Stimulated activated CD8-positive, alpha-beta memory T cell treated with anti-CD3 and anti-CD28 coated beads, Interleukin-12 subunit alpha, Interleukin-12 subunit beta, amount 100 ng/mL, for 1 hour (primary cell): Measurements from ENCODE around the gene COCH.
"Not testable (repeated sequence)": the region's sequence is repeated elsewhere in the genome, so short reads cannot be mapped to it uniquely, and the experiment has no call there.

Source experiments
- DNase-seq: peaks from one replicate; pipeline ENCODE4 v3.0.0-alpha.2; 2020; ENCODE audit warnings: low read depth

Gene COCH

DNA sequence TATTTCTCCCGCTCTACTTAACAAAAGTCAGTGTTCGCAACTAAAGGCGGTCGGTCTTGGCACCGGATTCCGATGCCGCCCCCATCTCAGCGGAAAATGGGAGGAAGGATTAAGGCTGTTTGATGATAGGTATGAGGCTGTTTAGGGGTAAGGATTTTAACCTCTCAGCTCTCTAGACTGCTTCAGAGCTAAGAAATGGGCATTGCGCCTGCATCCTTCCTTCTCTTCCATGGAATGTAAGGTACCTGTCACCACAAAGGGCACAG, 1.4 kb downstream of the COCH start:
- no peak for DNase-seq

DNA sequence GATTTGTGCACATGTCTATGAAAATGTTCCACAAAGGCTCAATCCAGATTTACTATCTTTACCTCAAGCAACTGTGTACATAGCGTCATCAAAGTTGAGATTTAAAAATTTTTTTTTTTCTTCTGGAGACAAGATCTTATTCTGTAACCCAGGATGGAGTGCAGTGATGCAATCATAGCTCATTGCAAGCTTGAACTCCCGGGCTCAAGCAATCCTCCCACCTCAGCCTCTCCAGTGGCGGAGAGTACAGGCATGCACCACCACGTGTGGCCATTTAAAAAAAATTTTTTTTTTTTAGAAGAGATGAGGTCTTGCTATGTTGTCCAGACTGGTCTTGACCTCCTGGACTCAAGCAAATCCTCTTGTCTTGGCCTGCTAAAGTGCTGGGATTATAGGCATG, 2.3 kb downstream of the COCH start:
- DNase-seq: no peak

DNA sequence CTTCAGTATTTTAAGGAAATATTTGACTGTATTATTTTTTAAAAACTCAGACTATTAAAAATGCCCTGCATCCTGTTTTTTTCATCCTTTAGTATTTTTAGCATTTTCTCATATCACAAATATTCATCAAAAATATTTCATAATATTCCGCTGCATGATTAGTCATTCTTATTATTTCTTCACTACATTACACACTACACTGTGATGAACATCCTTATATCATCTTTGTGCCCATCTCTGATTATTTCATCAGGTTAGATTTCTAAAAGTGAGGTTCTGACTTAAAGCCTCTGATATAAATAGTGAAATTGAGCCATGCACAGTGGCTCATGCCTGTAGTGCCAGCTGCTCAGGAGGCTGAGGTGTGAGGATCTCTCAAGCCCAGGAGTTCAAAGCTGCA, 8.1 kb downstream of the COCH start:
- no peak for DNase-seq

DNA sequence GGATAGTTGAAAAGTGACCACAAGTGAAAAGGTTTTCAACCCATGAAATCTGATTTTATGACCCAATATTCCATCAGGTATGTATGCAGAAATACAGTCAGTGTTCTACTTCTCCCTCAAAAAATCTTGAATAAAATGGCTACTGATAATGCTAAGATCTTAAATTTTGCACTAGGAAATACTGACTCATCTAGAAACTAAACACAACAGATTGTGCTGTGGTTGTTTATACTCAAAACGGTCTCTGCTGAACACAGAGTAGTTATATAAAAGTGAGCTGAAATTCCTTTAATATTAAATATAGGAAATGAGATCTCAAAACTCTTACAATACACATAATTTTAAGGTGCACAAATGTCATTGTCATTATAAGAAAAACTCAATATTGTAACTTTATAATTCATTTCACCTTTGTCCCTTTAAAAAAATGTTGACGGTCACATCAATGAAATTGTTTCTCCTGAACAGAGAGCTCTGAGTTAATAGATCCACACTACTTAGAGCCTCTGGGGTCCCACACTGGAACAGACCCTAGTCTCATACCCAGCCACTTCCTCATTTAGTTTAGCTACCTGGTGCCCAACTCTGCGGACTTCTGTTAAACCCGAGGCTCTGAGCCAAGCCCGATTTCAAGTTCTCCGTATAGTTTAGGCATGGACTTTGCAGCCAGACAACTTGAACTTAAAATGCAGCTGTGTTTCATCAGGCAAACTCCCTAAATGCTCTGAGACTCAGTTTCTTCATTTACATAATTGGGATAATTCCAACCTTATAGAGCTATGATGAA, 9.3 kb downstream of the COCH start:
- no peak for DNase-seq

DNA sequence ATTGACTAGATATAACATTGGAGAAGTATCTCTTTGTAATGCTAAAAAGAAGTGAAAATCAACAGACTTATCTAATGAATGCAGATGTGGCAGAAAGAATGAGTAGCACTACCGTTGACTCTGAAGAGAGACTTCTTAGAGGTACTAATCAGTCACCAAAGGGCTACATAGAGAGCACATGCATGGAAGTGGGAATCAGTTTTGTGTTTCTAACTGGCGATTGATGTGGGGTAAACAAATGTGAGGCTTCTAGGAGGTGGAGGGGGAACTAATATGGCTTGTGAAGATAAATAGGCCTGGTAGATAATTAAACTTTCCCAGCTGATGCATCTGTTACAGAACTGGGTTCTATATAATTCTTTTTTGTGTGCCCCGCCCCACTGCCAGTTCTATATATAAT, 10.5 kb downstream of the COCH start:
- DNase-seq: no peak

DNA sequence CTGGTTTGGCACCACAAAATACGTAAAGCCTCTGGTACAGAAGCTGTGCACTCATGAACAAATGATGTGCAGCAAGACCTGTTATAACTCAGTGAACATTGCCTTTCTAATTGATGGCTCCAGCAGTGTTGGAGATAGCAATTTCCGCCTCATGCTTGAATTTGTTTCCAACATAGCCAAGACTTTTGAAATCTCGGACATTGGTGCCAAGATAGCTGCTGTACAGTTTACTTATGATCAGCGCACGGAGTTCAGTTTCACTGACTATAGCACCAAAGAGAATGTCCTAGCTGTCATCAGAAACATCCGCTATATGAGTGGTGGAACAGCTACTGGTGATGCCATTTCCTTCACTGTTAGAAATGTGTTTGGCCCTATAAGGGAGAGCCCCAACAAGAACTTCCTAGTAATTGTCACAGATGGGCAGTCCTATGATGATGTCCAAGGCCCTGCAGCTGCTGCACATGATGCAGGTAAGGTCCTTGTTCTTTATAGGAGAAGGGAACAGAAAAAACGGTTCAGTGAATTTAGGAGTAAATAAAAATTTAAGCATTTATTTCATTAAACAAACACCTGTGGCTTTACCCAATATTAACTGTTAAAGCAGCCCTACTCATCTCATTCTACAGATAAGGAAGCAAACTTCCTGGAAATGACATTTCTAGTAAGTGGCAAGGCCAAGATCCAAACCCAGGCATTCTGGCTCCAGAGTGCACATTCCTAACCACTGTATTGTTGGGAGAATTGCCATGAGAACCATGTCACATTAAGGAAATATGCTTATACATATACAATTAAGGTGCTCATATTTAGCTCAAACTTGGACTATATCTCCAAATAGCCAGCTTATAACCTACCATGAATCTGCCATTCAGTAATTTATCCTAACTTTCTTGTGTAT, 11.7 kb downstream of the COCH start:
- DNase-seq: no peak

DNA sequence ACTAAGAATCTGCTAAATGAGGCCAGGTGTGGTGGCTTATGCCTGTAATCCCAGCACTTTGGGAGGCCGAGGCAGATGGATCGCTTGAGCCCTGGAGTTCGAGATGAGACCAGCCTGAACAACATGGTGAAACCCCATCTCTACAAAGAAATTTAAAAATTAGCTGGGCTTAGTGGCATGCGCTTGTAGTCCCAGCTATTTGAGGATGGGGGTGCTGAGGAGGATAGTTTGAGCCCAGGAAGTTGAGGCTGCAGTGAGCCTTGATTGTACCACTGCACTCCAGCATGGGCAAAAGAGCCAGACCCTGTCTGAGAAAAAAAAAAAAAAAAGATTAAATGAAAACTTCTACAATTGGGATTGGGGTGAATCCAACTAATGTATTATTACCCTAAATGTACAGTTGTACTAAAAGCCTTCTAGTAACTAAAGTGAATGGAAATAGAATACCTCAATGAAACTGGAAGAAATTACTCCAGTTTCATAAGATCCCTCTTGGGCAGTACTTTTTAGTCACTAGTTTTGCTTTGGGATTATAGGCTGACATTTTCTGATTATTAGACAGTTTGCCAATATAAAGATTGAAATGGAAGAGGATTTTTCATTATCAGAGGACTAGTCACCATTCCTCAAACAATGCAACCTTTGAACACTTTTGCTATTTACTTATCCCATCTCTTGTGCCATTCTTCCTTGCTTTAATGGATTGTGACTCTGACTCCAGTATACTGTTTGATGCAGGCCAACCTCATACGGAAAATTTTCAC, 14.3 kb downstream of the COCH start:
- no peak for DNase-seq

DNA sequence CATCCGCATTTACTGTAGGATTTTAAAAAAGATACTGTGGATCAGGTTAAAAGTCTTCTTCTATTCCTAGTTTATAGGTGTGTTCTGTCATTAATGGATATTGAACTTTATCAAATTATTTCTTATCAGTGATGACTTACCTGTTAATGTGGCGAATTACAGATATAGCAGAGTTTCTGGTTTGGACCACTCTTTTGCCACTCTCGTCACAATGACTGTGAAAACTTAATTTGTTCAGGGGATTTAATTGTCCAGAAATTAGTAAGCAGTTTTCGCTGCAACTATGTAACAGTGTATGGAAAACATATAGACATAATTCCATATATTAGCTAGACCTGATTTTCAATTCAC, 14.9 kb downstream of the COCH start:
- no peak for DNase-seq

DNA sequence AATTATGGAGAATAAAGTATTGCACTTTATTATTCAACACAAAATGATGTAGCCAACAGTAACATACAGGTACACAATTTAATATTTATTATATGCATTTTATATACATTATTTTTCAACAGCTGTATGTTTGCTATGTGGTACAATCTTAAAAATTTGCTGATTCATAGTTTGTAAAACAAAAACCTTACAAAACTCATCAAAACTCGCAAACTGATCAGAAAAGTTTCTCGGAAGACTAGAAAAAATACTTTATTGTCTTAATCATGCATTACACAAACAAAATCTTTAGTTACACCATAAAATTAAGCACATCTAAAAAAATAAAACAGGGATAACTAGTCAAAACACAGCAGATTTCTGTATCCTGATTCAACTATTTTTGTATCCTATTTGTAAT, 19.5 kb downstream of the COCH start:
- no peak for DNase-seq

DNA sequence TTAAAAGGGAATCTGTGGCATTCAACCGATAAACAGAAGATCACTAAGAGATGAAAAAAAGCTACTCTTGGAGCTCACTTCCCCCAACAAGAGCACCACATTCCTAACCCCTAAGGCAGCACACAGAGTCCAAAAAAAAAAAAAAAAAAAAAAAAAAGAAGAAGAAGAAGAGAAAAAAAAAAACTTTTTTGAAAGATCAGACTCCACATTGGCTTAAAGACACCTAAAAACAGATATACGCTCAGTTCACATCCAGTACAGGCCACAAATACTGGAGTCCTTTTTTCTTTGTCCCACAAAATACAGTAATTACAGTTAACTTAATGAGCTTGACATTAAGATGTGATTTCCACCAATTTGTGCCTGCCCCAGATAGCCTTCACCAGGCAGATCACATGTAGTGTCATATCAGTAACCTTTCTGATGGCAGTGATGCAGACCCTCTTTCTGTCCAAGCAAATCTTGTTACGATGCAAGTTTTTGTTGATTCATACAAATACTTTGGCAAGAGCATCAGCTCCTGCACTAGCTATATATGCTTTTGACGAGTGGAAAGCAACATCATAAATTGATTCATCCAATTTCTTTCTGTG, 20.7 kb downstream of the COCH start:
- DNase-seq: no peak

DNA sequence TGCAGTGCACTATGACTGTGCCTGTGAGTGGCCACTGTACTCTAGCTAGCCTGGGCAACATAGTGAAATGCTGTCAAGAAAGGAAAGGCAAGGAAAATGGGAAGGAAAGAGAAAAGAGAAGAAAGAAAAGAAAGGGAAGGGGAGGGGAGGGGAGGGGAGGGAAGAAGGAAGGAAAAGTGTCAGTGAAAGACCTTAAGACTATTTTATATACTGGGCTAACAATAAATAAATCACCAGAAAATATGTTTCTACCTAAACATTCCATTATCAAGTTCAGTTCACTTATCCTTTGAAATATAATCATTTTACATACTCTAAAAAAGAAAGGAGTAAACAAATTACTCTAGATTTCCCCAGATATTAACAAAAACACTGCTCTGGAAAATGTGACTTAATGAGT, 22.1 kb downstream of the COCH start:
- DNase-seq: no peak

DNA sequence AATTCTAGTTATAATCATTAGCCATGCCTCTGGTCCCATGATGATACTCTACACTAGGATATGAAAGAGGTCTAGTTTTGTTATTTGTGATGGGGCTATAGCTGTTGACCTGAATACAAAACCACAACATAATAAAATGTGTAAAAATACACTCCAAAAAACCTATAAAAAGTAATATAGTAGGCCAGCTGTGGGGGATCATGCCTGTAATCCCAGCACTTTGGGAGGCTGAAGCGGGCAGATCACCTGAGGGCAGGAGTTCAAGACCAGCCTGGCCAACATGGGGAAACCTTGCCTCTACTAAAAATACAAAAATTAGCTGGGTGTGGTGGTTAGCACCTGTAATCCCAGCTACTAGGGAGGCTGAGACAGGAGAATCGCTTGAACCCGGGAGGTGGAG, 22.8 kb downstream of the COCH start:
- not testable (repeated sequence) for DNase-seq

DNA sequence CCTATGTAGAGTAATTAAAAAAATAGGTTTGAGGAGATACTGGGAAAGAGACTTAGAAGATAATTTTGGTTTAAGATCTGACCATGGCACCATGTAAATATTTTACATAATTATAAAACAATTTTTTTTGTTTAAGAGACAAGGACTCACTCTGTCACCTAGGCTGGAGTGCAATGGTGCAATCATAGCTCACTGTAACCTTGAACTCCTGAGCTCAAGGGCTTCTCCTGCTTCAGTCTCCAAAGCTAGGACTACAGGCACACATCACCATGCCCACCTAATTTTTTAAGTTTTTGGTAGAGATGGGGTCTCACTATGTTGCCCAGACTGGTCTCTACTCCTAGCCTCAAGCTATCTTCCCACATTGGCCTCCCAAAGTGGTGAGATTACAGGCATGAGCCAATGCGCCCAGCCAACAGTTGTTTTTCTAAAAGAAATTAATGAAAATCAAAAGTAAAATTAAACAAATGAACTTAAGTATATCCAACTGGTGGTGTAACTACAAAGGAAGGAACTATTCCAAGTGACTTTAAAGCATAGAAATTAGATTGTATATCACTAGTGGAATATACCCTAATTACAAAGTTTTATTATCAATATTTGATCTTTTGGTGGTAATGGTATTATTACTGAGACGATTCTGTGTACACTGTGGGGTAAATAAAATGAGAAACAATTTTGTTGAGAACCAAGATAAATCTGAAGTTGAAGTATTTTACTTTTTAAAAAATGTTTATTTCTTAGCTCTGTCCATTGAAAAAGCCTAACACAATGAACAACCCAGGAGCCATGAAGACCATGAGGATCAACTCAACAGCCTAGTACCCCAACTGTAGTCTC, 29.1 kb downstream of the COCH start:
- no peak for DNase-seq

DNA sequence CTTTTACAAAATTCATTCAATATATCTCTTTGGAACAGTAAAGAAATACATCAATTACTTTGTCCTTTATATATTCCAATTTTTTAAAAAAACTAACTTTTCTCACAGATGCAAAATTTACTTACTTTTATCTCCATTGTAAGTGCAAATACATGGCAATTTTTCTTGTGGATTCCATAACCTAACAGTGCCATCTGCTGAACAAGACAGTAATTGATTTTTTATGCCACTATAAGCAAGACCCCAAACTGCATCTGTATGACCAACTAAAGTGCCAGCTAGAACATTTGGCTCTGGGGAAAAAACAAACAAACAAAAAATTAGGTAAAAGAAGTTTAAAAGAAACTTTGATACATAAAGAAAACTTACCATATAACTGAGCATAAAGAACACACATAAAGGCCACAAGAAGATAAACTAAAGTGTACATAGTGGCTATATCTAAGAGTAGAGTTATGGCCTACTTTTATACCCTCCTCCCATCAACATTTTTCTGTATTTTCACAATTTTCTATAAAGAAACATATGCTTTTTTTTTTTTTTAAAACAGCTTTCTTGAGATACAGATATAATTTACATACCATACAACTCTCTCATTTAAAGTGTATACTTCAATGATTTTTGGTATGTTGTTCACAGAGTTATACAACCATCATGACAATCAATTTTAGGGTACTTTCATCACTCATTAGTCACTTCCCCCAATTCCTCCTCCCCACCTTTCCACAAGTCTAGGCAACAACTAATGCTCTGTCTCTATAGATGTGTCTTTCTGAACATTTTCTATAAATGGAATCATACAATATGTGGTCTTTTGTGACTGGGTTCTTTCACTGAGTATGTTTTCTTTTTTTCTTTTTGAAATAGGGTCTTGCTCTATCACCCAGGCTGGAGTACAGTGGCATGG, 32.6 kb downstream of the COCH start:
- DNase-seq: no peak

DNA sequence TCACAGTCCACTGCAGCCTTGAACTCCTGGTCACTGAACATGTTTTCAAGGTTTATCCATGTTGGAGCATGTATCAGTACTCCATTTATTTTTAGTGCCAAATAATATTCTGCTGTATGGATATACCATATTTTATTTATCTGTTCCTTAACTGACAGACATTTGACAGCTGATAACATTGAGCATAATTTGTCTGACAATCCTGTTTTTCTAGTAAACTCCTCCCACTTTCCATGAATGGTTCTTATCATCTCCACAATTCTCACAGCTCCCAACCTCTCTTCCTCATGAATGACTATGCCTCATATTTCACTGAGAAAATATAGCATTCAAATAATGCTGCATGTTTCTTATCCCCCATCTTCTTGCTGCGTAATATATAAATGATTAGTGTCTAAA, 33.3 kb downstream of the COCH start:
- DNase-seq: no peak

DNA sequence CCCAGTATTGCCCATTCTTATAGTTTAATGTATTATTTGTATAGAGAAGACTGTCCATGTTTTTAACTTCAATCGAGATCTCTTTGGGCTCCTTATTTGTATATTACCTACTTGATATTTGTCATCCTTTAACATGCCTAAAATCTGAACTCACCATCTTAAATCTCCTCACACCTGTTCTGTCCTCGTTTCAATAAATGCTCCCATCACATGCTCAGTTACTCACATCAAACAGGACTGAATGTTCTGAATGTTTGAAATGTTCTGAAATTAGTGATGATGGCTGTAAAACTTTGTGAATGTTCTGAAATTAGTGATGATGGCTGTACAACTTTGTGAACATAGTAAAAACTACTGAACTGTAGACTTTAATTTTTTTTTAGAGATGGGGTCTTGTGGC, 34.5 kb downstream of the COCH start:
- DNase-seq: no peak

DNA sequence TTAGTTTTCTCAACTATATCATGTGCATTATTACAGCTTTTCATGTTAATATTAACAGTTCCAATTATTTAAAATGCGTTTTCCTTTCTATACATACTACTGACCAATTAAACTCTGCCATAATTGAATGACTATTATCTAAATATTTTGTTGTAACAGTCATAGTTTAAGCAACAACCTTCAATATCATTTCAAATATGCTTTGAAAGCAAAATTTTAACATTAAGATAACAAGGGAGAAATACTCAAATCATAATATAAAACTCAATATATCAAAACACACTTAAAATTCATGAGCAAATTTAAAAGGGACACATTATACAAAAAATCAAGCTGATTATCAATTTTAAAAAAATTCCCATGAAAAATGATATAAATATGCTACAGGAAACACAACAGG, 40.5 kb downstream of the COCH start:
- no peak for DNase-seq

DNA sequence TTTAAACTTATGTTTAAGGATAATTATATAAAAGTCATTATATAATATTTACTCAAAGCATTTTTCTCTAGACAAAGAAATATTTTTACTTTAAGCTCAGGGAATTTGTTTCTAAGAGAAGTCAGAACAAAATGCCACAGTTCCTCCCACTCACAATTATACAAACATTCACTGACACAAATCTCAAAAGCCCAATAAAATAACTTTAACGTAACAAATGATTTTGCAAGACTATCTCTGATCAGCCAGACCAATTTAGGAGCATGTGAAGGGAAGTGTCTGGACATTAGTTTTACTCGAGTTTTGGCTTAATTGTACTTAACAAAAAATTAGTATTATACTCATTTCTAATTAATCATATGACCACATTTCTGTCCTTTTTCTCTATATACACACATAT, 41.2 kb downstream of the COCH start:
- DNase-seq: no peak

DNA sequence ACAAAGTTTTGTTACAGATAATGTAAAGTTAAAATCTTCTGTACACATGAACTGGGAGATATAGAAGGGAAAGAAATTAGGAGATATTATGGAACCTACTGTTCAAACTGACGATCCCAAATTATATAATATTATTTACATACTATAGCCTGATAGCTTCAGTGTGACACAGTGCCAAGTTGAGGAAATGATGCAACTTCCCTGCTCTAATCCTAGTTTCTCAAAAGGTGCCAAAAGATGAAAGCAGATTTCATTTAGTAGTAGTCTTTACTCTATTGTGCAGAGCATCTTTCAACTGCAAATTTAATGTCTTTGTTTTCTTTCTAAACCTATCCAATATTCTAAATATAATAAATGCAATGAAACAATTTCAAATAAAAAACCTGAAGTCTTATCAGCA, 46.9 kb downstream of the COCH start:
- DNase-seq: no peak

DNA sequence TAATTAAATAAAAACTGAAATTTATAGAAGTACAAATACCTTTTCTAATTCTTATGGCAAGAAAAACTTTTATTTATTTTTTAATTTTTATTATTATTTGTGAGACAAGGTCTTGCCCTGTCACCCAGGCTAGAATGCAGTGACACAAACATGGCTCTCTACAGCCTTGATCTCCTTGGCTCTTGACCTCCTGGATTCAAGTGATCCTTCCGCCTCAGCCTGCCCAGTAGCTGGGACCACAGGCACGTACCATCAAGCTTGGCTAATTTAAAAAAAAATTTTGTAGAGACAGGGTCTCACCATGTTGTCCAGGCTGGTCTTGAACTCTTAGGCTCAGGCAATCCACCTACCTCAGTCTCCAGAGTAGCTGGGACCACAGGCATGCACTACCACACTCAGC, 47.4 kb downstream of the COCH start:
- no peak for DNase-seq

DNA sequence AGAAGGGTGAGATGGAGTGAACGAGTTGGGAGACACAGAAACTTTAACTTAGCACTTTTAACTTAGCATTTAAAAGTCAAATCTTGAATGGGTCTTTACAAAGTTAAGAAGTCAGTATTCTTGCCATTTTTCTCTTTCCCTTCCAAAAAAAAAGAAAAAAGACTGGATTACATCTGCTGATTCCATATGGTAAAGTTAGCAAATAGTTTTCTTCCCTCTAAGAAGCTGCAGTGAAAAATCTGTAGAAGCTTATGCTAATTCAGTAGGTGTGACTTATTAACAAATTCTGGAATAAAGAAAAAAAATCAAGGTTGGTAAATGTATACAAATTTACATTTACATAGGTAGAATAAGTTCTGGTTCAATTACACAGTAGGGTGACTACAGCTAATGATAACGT, 50.9 kb downstream of the COCH start:
- no peak for DNase-seq
